NOMO-1 treated with DMSO at 0.1 percent for 48 hours (cell line): ENCODE measurements around the gene TSKU.
"Not testable (repeated sequence)": the region's sequence is repeated elsewhere in the genome, so short reads cannot be mapped to it uniquely, and the experiment has no call there.

Experiments used
- DNase-seq: peaks from one replicate; lab custom pipeline; 2025; ENCODE audit not compliant: unreplicated experiment; lab: John Stamatoyannopoulos, UW

TSKU gene

DNA sequence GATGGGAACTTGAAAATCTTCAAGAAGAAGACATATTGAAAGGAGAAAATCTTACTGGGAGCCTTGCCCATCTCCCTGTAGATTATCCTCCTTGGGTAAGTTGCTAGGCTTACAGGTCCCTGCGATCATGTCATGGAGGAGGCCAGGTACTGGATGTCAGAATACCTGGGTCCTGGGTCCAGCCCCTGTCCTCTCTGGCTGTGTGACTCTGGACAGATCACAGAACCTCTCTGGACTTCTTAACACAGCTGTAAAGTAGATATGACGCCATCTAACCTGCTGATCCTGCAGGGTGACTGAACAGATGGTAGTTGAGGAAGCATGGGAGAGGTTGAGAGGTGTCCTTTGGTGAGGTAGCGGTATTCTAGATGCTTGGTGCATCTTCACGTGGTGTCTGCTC lies 4.1 kb downstream of the TSKU start:
- DNase-seq, result no peak

DNA sequence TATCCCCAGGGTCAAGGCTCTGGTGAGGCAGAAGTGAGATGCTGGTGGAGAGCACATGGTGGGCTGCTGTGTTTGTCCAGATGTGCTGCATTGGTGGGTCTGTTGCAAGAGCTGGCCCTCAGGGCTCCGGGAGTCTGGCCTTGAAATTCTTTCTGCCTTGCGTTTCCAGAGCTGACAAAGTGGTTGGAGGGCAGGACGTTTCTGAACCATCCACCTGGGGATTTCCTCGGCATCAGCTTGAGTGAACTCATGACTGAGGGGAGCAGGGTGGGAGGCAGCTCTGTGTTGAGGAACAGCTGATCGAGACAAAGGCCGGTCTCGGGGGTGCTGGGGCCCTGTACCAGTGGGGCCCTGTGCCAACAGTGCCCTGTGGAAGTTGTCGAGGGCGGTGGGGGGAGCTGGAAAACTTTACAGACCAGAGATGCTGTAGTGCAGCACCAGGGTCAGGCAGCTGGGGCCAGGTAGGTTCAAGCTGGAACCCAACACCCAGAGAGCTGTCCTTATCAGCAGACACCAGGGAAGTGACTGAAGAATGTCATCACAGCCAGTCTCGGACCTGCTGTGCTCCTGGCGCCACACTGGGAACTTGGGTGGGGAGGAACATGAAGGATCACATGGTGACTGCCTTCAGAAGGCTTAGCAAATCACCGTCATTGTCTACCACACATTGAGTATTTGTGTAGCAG lies 4.9 kb downstream of the TSKU start:
- no peak for DNase-seq

DNA sequence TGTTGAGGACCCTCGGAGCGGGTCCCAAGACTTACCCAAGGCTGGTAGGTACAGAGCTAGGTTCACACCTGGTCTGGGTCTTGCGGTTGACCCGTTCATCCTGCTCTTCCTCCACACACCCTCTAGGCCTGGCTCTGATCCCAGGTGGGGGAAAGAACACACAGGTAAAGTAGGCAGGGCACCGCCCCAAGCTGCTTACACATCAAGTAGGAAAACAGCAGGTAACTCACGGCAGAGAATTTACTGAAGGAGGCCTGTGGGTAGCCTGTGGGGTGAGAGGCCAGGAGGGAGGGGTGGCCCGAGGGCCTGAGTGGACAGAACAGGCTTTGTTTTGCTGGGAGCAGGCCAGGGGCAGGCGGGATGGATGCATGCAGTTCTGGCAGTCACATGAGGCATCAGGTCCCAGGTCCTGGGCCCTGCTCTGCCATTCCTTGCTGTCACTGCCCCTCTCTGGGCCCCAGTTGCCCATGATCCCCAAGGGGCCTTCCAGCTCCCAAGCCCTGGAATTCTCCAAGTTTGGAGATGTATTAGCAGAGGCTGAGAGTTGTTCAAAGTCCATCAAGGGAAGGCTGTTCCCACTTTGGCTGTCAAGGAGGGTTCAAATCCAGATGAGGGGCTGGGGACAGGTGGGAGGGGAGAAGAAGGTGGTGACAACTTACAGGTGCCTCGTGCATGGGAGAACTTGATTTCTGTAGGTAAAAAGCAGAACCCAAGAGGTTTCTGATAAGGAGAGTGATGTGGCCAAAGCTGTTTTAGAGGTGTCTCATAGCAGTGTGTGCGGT lies 5.7 kb downstream of the TSKU start:
- no peak for DNase-seq

DNA sequence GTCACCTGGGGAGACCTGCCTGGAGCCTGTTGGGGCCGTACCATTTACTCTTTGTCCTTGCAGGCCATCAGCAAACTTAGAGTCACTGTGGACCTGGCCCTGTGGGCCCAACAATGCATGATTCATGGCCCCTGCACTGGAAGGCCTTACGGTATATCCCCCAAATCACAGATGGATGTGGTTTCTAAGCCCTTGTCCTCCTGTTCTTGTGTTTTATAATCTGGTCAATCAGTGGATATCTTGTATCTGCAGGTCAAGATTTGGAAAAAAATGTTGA lies 6.2 kb downstream of the TSKU start:
- no peak for DNase-seq

DNA sequence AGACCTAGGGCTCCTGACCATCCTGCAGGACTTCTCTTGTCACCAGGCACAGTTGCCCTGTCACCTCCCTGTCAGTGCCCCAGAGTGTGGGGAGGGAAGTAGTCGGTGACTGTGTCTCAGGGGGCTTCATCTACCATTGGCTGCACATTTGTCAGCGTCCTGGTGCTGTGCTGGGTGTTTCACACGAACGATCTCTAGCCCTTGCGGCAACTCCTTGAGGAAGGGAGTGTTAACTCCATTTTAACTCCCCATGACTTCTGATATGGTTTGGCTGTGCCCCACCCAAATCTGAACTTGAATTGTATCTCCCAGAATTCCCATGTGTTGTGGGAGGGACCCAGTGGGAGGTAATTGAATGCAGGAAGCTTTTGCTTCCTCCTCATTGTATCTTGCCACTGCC lies 7.1 kb downstream of the TSKU start:
- no peak for DNase-seq

DNA sequence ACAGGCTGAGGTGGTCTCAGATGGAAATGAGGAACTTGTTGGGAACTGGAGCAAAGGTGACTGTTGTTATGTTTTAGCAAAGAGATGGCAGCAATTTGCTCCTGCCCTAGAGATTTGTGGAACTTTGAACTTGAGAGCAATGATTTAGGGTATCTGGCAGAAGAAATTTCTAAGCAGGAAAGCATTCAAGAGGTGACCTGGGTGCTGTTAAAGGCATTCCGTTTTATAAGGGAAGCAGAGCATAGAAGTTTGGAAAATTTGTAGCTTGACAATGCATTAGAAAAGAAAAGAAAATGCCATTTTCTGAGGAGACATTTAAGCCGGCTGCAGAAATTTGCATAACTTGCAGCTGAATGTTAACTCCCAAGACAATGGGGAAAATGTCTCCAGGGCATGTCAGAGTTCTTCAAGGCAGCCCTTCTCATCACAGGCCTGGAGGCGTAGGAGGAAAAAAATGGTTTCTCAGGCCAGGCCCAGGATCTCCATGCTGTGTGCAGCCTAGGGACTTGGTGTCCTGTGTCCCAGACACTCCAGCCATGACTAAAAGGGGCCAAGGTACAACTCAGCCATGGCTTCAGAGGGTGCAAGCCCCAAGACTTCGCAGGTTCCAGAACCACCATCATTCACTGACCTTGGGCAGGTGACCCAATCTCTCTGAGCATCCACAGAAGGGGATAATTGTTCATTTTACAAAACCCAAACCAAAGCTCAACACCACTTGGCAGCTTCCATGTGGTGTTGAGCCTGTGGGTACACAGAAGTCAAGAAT lies 8.0 kb downstream of the TSKU start:
- not testable (repeated sequence) for DNase-seq

DNA sequence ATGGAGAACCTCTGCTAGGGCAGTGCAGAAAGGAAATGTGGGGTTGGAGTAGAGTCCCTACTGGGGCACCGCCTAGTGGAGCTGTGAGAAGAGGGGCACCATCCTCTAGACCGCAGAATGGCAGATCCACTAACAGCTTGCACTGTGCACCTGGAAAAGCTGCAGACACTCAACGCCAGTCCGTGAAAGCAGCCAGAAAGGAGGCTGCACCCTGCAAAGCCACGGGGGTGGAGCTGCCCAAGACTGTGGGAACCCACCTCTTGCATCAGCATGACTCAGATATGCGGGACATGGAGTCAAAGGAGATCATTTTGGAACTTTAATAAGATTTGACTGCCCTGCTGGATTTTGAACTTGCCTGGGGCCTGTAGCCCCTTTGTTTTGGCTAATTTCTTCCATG lies 8.7 kb downstream of the TSKU start:
- DNase-seq, result no peak

DNA sequence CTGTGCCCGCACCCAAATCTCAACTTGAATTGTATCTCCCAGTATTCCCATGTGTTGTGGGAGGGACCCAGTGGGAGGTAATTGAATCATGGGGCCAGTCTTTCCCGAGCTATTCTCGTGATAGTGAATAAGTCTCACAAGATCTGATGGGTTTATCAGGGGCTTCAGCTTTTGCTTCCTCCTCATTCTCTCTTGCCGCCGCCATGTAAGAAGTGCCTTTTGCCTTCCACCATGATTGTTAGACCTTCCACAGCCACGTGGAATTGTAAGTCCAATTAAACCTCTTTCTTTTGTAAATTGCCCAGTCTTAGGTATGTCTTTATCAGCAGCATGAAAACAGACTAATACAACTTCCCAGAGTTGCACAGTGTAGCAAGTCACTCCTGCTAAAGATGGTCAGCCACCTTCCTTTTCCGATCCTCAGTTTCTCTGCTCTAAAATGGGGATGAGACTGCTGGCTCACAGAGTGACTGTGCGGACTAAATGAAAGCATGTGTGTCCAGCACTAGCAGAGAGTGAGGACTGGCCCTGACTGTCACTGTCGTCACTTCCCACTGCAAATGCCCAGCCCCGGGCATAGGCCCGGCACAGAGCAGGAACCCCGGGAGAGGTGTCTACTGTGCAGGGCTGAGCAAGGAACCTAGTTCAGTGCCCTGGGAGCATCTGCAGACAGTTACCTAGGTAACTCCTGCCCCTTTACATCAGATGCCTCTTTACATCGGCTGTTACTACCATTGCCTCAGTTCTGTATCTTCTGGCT lies 9.5 kb downstream of the TSKU start:
- DNase-seq, result no peak

DNA sequence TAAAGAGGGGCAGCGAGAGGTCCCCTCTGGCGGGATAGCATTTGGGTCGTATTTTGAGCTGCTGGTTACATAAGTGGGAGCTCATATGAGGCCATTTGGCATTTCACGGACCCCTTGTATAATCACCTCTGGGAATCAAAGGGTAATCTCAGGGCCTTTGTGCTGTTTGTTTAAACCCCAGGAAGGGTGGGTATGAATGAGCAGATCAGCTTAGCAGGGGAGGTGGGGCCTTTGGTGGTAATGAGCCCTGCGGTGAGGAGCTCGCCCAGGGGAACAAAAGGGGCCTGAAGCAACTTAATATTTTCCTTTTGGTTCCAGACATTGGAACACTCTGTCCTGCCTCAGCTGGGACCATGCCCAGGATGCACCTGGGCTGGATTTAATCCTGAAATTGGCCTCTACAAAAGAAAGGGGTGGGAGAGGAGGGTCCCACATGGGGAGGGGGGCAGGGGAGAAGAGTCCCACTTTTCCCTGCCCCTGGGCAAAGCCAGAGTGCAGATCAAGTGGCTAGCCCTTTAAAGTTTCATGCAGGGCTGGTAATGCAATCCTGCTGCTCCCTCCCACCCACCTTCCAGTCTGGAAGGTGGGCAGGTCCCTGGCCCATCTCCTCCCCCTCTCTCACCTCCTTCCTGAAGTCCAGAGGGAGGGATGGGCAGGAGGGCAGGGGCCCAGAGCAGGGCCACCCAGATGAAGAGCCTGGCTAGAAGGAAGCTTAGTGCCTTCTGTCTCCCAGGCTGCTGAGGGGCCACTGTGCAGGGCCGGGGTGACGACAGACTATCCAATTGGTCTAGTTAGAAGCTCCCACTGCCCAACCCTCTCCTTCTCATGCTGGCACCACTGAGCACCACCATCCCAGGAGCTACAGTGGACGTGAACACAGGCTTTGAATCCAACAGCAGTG lies 10.5 kb downstream of the TSKU start:
- DNase-seq, result no peak

DNA sequence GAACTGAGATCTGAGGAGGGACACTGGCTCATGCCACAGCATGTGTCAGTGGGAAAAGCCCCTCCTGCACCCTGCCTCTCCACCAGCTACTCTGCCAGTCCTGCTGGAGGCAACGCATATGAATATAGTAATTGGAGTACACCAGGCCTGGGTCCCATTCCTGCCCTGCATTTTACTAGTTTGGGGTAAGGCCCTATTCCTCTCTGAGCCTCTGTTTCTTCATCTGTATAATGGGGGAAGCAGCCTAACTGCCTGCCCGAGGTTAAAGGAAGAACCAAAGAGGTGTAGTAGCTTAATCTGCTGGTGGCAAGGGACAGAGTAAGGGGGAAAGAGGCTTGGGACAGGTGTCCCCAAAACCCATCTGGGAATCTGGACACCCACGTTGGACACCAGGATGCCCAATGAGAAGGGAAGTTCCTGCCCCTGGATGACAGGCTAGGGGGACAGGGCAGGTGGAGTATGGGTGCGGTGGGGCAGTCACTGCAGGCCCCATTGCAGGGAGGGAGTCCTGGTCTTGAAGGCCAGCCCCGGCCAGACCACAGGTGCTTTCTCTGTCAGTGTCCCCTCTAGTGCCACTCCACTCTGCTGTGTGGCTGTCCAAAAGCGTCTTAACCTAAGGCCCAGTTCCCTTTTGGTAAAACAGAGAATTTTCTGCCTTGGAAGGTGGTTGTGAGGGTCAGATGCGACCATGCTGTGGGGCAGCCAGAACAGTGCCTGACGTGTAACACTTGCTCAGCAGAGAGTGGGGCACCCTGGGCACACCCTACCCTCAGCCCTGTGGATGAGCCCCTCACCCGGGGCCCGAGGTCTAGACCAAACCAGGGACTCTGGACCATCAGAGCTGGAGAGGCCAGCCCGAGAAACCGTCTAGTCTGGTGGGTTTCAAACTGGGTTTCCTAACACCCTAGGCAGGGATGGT lies 11.5 kb downstream of the TSKU start:
- no peak for DNase-seq

DNA sequence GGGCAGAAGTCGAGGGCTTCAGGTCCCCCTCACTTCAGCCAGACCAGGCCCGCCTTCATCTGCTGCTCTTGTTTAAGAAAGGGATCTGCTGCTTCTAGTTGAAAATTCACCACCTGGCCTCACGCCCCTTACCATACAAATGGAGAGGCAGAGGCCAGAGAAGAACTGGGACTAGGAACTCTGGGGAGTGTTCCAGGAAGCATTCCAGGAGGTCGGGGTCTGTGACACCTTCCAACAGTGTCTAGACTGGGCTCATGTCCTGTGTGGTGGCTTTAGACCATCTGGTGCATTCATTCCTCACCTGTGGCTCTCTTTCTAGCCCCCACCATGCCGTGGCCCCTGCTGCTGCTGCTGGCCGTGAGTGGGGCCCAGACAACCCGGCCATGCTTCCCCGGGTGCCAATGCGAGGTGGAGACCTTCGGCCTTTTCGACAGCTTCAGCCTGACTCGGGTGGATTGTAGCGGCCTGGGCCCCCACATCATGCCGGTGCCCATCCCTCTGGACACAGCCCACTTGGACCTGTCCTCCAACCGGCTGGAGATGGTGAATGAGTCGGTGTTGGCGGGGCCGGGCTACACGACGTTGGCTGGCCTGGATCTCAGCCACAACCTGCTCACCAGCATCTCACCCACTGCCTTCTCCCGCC lies 12.3 kb downstream of the TSKU start:
- DNase-seq, result no peak

DNA sequence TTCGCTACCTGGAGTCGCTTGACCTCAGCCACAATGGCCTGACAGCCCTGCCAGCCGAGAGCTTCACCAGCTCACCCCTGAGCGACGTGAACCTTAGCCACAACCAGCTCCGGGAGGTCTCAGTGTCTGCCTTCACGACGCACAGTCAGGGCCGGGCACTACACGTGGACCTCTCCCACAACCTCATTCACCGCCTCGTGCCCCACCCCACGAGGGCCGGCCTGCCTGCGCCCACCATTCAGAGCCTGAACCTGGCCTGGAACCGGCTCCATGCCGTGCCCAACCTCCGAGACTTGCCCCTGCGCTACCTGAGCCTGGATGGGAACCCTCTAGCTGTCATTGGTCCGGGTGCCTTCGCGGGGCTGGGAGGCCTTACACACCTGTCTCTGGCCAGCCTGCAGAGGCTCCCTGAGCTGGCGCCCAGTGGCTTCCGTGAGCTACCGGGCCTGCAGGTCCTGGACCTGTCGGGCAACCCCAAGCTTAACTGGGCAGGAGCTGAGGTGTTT lies 12.8 kb downstream of the TSKU start:
- no peak for DNase-seq

DNA sequence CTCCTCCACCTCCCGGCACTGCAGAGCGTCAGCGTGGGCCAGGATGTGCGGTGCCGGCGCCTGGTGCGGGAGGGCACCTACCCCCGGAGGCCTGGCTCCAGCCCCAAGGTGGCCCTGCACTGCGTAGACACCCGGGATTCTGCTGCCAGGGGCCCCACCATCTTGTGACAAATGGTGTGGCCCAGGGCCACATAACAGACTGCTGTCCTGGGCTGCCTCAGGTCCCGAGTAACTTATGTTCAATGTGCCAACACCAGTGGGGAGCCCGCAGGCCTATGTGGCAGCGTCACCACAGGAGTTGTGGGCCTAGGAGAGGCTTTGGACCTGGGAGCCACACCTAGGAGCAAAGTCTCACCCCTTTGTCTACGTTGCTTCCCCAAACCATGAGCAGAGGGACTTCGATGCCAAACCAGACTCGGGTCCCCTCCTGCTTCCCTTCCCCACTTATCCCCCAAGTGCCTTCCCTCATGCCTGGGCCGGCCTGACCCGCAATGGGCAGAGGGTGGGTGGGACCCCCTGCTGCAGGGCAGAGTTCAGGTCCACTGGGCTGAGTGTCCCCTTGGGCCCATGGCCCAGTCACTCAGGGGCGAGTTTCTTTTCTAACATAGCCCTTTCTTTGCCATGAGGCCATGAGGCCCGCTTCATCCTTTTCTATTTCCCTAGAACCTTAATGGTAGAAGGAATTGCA lies 13.5 kb downstream of the TSKU start:
- DNase-seq, result no peak

DNA sequence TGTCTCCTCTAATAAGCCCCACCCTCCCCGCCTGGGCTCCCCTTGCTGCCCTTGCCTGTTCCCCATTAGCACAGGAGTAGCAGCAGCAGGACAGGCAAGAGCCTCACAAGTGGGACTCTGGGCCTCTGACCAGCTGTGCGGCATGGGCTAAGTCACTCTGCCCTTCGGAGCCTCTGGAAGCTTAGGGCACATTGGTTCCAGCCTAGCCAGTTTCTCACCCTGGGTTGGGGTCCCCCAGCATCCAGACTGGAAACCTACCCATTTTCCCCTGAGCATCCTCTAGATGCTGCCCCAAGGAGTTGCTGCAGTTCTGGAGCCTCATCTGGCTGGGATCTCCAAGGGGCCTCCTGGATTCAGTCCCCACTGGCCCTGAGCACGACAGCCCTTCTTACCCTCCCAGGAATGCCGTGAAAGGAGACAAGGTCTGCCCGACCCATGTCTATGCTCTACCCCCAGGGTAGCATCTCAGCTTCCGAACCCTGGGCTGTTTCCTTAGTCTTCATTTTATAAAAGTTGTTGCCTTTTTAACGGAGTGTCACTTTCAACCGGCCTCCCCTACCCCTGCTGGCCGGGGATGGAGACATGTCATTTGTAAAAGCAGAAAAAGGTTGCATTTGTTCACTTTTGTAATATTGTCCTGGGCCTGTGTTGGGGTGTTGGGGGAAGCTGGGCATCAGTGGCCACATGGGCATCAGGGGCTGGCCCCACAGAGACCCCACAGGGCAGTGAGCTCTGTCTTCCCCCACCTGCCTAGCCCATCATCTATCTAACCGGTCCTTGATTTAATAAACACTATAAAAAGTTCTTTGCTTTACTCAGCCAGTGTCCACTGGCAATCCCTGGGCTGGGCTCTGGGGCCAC lies 14.4 kb downstream of the TSKU start:
- DNase-seq, result no peak

DNA sequence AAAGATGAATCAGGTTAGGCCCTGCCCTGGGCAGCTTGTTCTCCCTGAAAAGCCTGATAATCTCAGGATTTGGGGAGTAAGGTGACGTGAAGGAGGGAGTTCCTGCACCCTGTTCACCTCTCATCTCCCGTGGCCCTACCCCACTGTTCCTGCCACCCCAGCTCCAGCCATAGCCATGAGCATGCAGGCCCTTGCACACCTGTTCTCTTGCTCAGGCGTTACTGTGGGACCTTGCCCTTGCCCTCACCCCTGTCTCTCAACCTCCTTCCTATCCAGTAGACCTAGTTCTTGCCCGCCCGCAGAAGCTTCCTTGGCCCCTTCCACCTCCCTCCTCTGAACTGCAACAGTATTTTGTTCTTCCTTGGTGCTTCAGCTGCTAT lies 15.0 kb downstream of the TSKU start:
- DNase-seq, result no peak

DNA sequence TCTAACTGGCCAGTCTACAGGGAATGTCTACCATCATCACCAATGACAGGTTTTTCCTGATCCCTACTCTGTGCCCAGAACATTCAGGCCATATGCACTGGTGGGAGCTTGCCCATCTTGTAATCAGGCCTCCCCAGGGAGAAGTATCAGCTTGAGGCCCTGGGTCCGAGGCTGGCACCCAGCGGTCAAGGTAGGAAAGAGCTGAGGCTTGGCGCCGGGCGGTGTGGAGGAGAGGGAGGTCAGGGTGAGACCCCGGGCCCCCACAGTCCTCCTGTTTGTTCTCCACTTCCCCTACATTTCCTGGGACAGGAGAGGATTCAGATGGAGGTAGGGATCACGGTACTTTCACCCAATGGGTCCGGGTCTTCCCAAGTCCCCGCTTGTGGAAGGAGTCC lies 15.5 kb downstream of the TSKU start:
- DNase-seq, result no peak

DNA sequence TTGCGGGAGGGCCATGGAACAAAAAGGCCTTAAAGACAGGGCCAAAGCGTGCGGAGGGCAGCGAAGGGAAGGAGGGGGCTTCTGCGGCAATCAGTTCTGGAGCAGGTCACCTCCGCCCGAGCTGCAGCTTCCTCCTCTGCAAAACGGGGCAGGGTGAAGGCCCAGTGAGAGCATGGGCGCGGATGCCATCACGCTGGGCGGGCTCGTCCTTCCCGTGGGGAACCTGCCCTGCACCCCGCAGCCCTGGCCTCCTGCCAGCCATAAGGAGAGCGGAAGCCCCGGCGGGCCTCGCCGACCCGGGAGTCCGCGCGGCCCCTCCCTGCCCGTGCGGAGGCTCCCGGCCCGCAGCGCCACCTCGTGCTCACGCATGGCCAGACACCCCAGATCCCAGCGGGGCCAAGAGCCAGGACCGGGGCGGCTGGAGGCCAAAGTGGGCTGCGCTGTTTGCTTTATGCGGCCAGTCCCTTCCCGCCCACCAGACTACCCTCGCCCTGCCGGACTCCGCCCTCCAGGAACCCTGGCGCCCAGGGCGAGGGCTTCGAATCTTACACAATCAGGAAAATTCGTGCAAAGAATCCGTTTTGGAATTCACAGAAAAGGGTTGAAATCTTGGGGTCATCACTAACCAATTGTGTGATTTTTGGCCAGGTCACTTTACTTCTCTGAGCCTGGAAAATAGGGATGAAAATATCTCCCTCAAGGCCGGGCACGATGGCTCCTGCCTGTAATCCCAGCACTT lies 16.1 kb downstream of the TSKU start:
- peak; percentile 58 for DNase-seq
